GM18867 (cell line): ENCODE data around the gene PRKAG2.
"Not testable (repeated sequence)": the region's sequence is repeated elsewhere in the genome, so short reads cannot be mapped to it uniquely, and the experiment has no call there.

Experiments
- ATAC-seq: cut with Tn5 transposase; IDR thresholded peaks from one replicate; pipeline ENCODE4 v1.9.1; 2021; ENCODE audit warnings: mild to moderate bottlenecking, moderate library complexity; ENCODE audit not compliant: unreplicated experiment

The PRKAG2 gene

GRCh38 chr7:151579644-151580043, 297.3 kb downstream of the PRKAG2 start:
- ATAC-seq: no peak

DNA sequence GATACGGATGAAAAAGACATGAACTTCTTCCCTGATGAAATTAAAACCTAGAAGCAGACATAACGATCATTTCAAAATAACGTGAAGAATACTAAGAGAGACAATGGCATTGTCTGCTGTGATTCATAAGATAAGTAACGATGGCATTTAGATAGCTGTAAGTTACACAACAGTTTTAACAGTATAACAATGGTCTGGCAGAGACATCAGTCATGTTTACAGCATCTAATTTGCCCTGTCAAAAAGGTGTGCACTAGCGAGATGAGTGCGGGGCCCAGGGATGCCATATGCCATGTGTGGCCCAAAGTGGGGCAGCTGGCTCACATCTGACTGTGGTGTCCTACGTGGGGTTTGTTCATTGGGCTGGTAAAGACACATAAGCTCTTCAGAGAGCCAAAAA, 301.5 kb downstream of the PRKAG2 start:
- no peak for ATAC-seq

DNA sequence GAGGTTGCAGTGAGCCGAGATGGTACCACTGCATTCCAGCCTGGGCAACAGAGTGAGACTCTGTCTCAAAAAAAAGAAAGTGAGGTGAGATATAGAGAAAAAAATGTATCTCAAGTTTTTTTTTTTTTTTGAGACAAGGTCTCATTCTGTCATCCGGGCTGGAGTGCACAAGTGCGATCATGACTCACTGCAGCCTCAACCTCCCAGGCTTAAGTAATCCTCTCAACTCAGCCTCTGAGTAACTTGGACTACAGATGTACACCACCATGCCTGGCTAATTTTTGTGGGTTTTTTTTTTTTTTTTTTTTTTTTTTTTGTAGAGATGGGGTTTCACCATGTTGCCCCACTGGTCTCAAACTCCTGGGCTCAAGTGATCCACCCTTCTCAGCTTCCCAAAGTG, 303.9 kb downstream of the PRKAG2 start:
- ATAC-seq: not testable (repeated sequence)

- no peak for ATAC-seq
These were observed 304.8 kb downstream of the PRKAG2 start for GRCh38 chr7:151572136-151572535.

DNA sequence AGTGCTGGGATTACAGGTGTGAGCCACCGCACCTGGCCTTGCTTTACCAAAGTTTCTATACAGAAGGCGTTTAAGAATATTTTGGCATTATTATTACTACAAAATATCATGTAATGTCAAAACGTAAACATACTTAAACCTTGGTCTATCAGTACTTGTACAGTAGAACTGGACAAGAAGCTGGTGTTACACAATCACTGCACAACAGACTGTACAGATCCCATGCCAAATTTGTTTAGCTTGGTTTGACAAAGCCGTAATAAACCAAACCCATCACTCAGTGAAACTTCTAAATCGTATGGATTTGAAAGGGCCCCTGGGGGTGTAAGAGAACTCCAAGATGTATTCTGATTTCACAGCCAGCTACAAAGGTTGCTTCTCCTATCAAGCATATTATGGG, 305.4 kb downstream of the PRKAG2 start:
- ATAC-seq: no peak

DNA sequence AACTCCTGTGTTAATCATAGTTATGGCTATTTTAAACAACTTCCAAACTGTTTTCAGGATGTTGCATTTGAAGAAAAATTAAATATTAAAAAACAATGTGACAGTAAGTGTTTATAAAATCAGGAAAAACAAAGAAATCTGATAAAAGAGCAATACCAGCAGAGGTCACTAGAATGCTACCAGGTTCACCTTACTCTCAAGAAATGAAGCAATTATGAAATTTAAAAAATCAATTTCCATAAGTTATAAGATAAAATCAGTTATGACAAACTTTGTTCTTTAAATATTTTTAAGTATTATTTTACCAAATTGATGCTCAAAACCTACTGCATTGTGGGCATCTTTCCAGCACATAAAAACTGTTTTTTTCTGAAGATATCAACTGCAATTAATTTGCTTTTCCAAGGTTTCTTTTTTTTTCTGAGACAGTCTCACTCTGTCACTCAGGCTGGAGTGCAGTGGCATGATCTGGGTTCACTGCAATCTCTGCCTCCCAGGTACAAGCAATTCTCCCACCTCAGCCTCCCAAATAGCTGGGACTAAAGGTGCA, 306.5 kb downstream of the PRKAG2 start:
- no peak for ATAC-seq

DNA sequence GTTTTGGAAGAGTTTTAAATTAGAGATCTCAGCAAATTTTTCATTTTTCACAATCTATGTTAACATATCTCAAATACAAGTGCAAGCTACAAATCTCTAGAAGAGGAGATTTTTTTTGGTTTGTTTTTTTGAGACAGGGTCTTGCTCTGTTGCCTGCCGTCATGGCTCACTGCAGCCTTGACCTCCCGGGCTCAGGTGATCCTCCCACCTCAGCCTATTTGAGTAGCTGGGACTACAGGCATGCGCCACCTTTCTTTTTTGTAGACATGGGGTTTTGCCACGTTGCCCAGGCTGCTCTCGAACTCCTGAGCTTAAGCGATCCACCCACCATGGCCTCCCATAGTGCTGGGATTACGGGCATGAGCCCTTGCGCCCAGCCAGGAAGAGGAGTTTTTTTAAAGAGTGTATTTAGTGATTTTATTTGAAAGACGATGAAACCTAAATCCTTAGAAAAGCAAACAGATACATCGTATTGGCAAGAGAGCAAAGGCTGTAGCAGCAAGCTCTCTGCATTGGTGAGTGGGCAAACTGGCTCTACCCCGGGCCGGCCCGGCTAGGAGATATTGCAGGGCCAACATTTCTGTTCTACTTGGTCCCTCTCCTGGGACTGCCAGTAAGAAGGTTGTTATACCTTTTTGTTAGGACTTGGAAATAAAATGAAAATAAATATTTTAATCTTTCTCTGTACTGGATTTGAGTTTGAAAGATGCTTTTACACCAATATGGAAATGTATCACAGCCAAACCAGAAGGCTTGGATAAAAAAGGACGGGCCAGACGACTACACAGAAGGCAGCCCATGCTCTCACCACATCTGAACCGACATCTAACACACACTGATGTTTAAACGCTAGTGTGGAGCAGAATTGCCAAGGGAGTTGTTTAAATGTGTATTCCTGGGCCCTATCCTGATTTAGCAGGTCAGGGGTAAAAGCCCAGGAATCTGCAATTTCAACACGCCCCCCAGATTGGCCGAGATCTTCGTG, 307.7 kb downstream of the PRKAG2 start:
- ATAC-seq: no peak

- ATAC-seq: no peak
These were observed 310.0 kb downstream of the PRKAG2 start for GRCh38 chr7:151566897-151567320.

- ATAC-seq: no peak
These were observed 311.4 kb downstream of the PRKAG2 start for GRCh38 chr7:151565541-151565940.

DNA sequence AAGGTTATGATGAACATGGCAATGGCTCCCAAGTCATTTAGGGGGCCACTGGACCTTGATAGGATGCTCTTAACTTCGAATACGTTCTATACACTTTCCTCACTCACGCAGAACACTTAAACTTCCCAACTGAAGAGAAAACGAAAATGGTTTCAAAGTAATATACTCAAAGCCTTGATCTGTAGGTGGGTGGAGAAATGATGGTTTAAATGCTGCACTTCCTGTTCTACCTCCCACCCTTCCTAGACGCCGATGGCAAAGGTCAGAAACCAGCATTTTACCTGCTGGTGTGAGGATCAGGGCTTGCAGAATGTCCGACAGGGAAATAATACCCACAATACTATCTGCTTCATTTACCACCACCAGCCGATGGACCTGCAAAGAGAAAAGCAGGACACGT, 316.7 kb downstream of the PRKAG2 start:
- ATAC-seq: no peak

GRCh38 chr7:151559557-151560183, 317.2 kb downstream of the PRKAG2 start:
- no peak for ATAC-seq

- no peak for ATAC-seq
These were observed 318.3 kb downstream of the PRKAG2 start for GRCh38 chr7:151558575-151558974.

GRCh38 chr7:151556592-151556991, 320.3 kb downstream of the PRKAG2 start:
- ATAC-seq: no peak

DNA sequence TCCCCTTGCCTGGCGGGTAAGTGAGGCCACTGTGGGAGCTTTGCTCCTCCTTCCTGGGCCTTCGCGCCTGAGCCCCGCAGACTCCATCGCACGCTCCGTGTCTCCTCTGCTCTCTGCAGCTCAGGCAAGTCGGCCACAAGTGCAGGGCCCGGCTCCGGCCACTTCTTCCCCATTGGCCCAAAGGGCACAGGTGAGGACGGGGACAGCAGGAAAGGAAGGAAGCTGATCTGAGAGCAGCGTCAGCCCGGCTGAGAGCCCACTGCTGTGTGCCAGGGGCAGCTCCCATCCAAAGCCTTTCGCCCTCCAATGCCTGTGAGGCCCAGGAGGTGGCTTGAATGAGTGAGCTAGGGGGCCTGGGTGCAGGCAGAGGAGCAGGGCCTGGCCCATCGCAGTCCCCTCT, 323.6 kb downstream of the PRKAG2 start:
- no peak for ATAC-seq

DNA sequence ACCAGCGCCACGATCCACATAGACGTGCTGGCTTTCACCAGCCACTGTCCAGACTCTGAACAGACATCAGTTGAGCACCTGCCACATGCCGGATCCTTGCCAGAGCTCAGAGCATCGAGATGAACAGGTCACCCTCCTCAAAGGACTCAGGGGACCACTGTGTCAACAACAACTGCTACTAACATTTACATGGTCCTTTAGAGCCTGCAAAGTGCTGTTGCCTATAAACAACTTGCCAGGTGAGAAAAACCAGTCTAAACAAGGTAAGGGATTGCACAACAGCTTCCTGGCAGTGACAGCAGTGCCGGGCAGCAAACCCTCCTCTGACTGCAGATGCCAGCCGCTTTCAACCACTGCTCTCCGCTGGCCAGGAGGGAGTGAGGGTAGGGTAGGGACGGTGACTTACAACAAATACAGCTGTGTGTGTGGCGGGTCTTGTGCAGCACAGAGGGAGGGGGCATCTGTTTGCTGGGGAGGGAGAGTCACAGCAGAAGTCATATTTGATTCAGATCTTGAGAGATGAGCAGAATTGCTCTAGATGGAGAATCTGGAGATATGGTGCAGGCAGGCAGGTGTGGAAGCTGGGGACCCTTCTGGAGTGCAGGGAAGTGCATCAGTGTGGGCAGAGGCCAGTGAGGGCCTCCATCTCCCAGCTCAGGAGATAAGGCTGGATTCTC, 324.4 kb downstream of the PRKAG2 start:
- ATAC-seq: no peak

GRCh38 chr7:151551820-151552219, 325.1 kb downstream of the PRKAG2 start:
- ATAC-seq: no peak

GRCh38 chr7:151550656-151551286, 326.1 kb downstream of the PRKAG2 start:
- ATAC-seq: no peak

GRCh38 chr7:151549644-151550043, 327.3 kb downstream of the PRKAG2 start:
- no peak for ATAC-seq

DNA sequence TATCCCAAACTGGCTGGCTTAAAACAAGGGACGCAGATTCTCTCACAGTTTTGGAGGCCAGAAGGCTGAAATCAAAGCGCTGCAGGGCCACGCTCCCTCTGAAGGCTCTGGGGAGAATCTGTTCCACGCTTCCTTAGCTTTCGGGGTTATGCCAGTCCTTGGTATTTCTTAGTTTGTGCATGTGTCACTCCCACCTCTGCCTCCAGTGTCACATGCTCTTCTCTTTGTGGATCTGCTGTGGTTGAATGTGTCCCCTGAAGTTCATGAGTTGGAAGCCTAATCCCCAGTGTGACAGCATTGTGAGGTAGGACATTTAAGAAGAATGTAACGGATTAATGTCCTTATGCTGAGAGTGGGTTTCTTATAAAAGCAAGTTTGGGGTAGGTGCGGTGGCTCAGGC, 327.8 kb downstream of the PRKAG2 start:
- ATAC-seq: no peak

DNA sequence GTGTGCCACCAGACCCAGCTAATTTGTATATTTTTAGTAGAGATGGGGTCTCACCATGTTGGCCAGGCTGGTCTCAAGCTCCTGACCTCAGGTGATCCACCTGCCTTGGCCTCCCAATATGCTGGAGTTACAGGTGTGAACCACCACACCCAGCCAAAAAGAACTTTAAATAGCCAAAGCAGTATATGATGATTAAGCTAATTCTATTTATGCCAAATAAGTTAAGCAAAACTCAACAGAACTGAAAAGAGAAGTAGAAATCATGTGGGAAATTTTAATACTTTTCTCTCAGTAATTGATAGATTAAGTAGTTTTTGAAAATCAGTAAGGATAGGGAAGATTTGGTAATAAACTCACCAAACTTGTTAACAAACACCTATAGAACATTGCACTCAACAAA, 332.7 kb downstream of the PRKAG2 start:
- ATAC-seq: no peak

DNA sequence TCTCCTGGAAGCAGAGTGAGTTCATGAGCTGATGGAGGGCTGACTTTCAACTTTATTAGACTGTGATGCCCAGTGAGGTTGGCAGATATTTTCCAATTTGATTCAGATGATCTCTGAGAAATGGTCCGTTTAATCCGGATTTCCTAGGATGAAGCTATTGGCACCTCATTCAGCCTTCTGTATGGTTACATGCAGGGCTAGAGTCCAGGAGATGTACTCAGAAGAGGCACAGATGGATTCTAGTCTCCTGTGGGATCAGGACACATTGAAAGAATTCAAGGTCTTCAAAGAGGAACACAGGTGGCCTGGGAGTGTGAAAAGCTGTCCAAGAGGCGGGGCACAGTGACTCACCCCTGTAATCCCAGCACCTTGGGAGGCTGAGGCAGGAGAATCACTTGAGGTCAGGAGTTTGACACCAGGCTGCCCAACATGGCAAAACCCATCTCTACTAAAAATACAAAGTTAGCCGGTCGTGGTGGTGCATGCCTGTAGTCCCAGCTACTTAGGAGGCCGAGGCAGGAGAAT, 334.2 kb downstream of the PRKAG2 start:
- no peak for ATAC-seq
